ENCODE measurements around the gene ARAP2. TPM values are rescaled to one million over a fixed set of nuclear protein-coding genes. Genes with fewer than 3 reads are reported as not detected.
"Not testable (repeated sequence)": the region's sequence is repeated elsewhere in the genome, so short reads cannot be mapped to it uniquely, and the experiment has no call there.

ARAP2 gene
- polyA plus RNA-seq, 4 donors = 5.2 to 7.7 (median 7.6) TPM

- peak in 2 of 4 donors; percentile 5 to 8 for DNase-seq (ENCODE audit: low read depth in 4 of 4, low spot score in 2 of 4)
These were observed 56.5 kb downstream of the ARAP2 start for GRCh38 chr4:36187723-36188333.

GRCh38 chr4:36183665-36184393, 60.5 kb downstream of the ARAP2 start:
- no peak for DNase-seq (ENCODE audit: low read depth in 4 of 4, low spot score in 2 of 4)

- DNase-seq (ENCODE audit: low read depth in 4 of 4, low spot score in 2 of 4) = no peak
These were observed 61.1 kb downstream of the ARAP2 start for GRCh38 chr4:36183232-36183631.

GRCh38 chr4:36182315-36182714, 62.0 kb downstream of the ARAP2 start:
- DNase-seq (ENCODE audit: low read depth in 4 of 4, low spot score in 2 of 4) = not testable (repeated sequence)

- no peak for DNase-seq (ENCODE audit: low read depth in 4 of 4, low spot score in 2 of 4)
These were observed 64.1 kb downstream of the ARAP2 start for GRCh38 chr4:36180206-36180605.

- no peak for DNase-seq (ENCODE audit: low read depth in 4 of 4, low spot score in 2 of 4)
These were observed 65.8 kb downstream of the ARAP2 start for GRCh38 chr4:36178484-36178883.

- no peak for DNase-seq (ENCODE audit: low read depth in 4 of 4, low spot score in 2 of 4)
These were observed 66.4 kb downstream of the ARAP2 start for GRCh38 chr4:36177946-36178345.

- no peak for DNase-seq (ENCODE audit: low read depth in 4 of 4, low spot score in 2 of 4)
These were observed 69.7 kb downstream of the ARAP2 start for GRCh38 chr4:36174570-36174969.

GRCh38 chr4:36173905-36174304, 70.4 kb downstream of the ARAP2 start:
- DNase-seq (ENCODE audit: low read depth in 4 of 4, low spot score in 2 of 4) = no peak

GRCh38 chr4:36172656-36173055, 71.7 kb downstream of the ARAP2 start:
- no peak for DNase-seq (ENCODE audit: low read depth in 4 of 4, low spot score in 2 of 4)

- no peak for DNase-seq (ENCODE audit: low read depth in 4 of 4, low spot score in 2 of 4)
These were observed 76.0 kb downstream of the ARAP2 start for GRCh38 chr4:36168127-36168878.

GRCh38 chr4:36165631-36166005, 78.7 kb downstream of the ARAP2 start:
- DNase-seq (ENCODE audit: low read depth in 4 of 4, low spot score in 2 of 4) = no peak

GRCh38 chr4:36164900-36165630, 79.2 kb downstream of the ARAP2 start:
- DNase-seq (ENCODE audit: low read depth in 4 of 4, low spot score in 2 of 4) = no peak

- no peak for DNase-seq (ENCODE audit: low read depth in 4 of 4, low spot score in 2 of 4)
These were observed 81.1 kb downstream of the ARAP2 start for GRCh38 chr4:36163198-36163597.

- DNase-seq (ENCODE audit: low read depth in 4 of 4, low spot score in 2 of 4) = no peak
These were observed 85.1 kb downstream of the ARAP2 start for GRCh38 chr4:36159208-36159607.

GRCh38 chr4:36152735-36153134, 91.6 kb downstream of the ARAP2 start:
- no peak for DNase-seq (ENCODE audit: low read depth in 4 of 4, low spot score in 2 of 4)

- DNase-seq (ENCODE audit: low read depth in 4 of 4, low spot score in 2 of 4) = no peak
These were observed 101.8 kb downstream of the ARAP2 start for GRCh38 chr4:36142504-36142903.

GRCh38 chr4:36141186-36141585, 103.1 kb downstream of the ARAP2 start:
- DNase-seq (ENCODE audit: low read depth in 4 of 4, low spot score in 2 of 4) = no peak

- no peak for DNase-seq (ENCODE audit: low read depth in 4 of 4, low spot score in 2 of 4)
These were observed 103.9 kb downstream of the ARAP2 start for GRCh38 chr4:36140421-36140820.

GRCh38 chr4:36138220-36138619, 106.1 kb downstream of the ARAP2 start:
- no peak for DNase-seq (ENCODE audit: low read depth in 4 of 4, low spot score in 2 of 4)

GRCh38 chr4:36137336-36137735, 107.0 kb downstream of the ARAP2 start:
- no peak for DNase-seq (ENCODE audit: low read depth in 4 of 4, low spot score in 2 of 4)

All from left renal cortex interstitium (tissue), 4 donors.